IMR-90 (cell line): Measurements from ENCODE around the gene ARHGAP31. TPM values are rescaled to one million over a fixed set of nuclear protein-coding genes. Genes with fewer than 3 reads are reported as not detected.

Experiments used
- ATAC-seq: fragments of 200-7000 bp; cut with Tn5 transposase; 2 replicates; pipeline ENCODE4 v1.9.1; 2020; ENCODE audit warnings: low read depth, mild to moderate bottlenecking, moderate library complexity
- BruUV-seq: library from RNA; stranded (reverse); fragments of 400-500 nt; replicated peaks from 2 replicates; lab custom pipeline; 2021; lab: Mats Ljungman, UMichigan
- CTCF ChIA-PET: fragments of 300-600 bp; formaldehyde crosslinking; extraction: SDS; loops from one replicate; lab custom pipeline; 2021; ENCODE audit warnings: antibody characterized with exemption; lab: Yijun Ruan, JAX
- POLR2A ChIA-PET: fragments of 300-600 bp; sonication (Branson Sonifier 250); formaldehyde crosslinking; loops from one replicate; lab custom pipeline; 2022; ENCODE audit warnings: antibody characterized with exemption; ENCODE audit not compliant: unreplicated experiment; lab: Charles Lee
- DNase-seq: peaks from one replicate; pipeline ENCODE4 v3.0.0; 2013
- H2AFZ ChIP-seq: replicated peaks from 2 replicates; pipeline ENCODE3; 2013; ENCODE audit warnings: low read length, mild to moderate bottlenecking; ENCODE audit not compliant: poor library complexity
- H2AK5ac ChIP-seq: 2 replicates; pipeline ENCODE4 v1.6.1; 2013; ENCODE audit warnings: low read depth, low read length, inconsistent platforms
- H2AK9ac ChIP-seq: replicated peaks from 2 replicates; pipeline ENCODE3; 2013; ENCODE audit warnings: mild to moderate bottlenecking, low read depth, low read length, moderate library complexity; ENCODE audit not compliant: poor library complexity
- H2BK120ac ChIP-seq: 2 replicates; pipeline ENCODE4 v1.6.1; 2013; ENCODE audit warnings: low read depth, low read length, inconsistent platforms
- H2BK15ac ChIP-seq: 3 replicates; pipeline ENCODE4 v1.6.1; 2013; ENCODE audit warnings: low read depth, low read length, inconsistent platforms
- H2BK20ac ChIP-seq: 2 replicates; pipeline ENCODE4 v1.6.1; 2013; ENCODE audit warnings: low read depth, mild to moderate bottlenecking, inconsistent platforms, low read length, moderate library complexity
- H2BK5ac ChIP-seq: 2 replicates; pipeline ENCODE4 v1.6.1; 2013; ENCODE audit warnings: mild to moderate bottlenecking, low read depth, low read length, inconsistent platforms; ENCODE audit not compliant: poor library complexity, severe bottlenecking
- H3K14ac ChIP-seq: replicated peaks from 2 replicates; pipeline ENCODE4 v1.6.1; 2013; ENCODE audit warnings: low read depth, low read length, inconsistent platforms
- H3K18ac ChIP-seq: 2 replicates; pipeline ENCODE4 v1.6.1; 2013; ENCODE audit warnings: low read depth, low read length, control low read depth
- H3K23ac ChIP-seq: 2 replicates; pipeline ENCODE4 v1.6.1; 2013; ENCODE audit warnings: low read depth, low read length, inconsistent platforms
- H3K27ac ChIP-seq: 2 replicates; pipeline ENCODE4 v1.5.1; 2013; ENCODE audit warnings: mild to moderate bottlenecking, control low read depth, low read length; ENCODE audit not compliant: insufficient read depth
- H3K27me3 ChIP-seq: 2 replicates; pipeline ENCODE4 v1.6.1; 2013; ENCODE audit warnings: low read length; ENCODE audit not compliant: control insufficient read depth, insufficient read depth
- H3K36me3 ChIP-seq: 2 replicates; pipeline ENCODE4 v1.6.1; 2013; ENCODE audit warnings: low read length, mixed read lengths; ENCODE audit not compliant: control insufficient read depth, insufficient read depth
- H3K4ac ChIP-seq: 2 replicates; pipeline ENCODE4 v1.6.1; 2013; ENCODE audit warnings: low read depth, low read length, inconsistent platforms
- H3K4me1 ChIP-seq: 2 replicates; pipeline ENCODE4 v1.6.1; 2013; ENCODE audit warnings: low read length, mixed read lengths; ENCODE audit not compliant: control insufficient read depth, insufficient read depth
- H3K4me2 ChIP-seq: 2 replicates; pipeline ENCODE4 v1.6.1; 2013; ENCODE audit warnings: low read depth, mild to moderate bottlenecking, control low read depth, low read length, moderate library complexity
- H3K4me3 ChIP-seq: 2 replicates; pipeline ENCODE4 v1.5.1; 2013; ENCODE audit warnings: low read depth, mild to moderate bottlenecking, control low read depth, low read length, moderate library complexity; ENCODE audit not compliant: insufficient read depth
- H3K56ac ChIP-seq: 2 replicates; pipeline ENCODE4 v1.6.1; 2013; ENCODE audit warnings: low read length, inconsistent platforms; ENCODE audit not compliant: insufficient read depth; ENCODE audit errors: extremely low read depth
- H3K79me1 ChIP-seq, 2 experiments: 2 replicates each; pipeline ENCODE4 v1.6.1; 2013; ENCODE audit warnings: low read length in 2 of 2, inconsistent platforms in 1 of 2, low read depth in 1 of 2
- H3K9ac ChIP-seq: 2 replicates; pipeline ENCODE4 v1.6.1; 2013; ENCODE audit warnings: low read depth, low read length, control low read depth
- H3K9me1 ChIP-seq: 2 replicates; pipeline ENCODE4 v1.6.1; 2013; ENCODE audit warnings: low read length, inconsistent platforms; ENCODE audit not compliant: insufficient read depth
- H3K9me3 ChIP-seq: 2 replicates; pipeline ENCODE4 v1.6.1; 2013; ENCODE audit warnings: low read length; ENCODE audit not compliant: control insufficient read depth, insufficient read depth
- H4K20me1 ChIP-seq: 2 replicates; pipeline ENCODE4 v1.6.1; 2013; ENCODE audit warnings: low read length, inconsistent platforms; ENCODE audit not compliant: insufficient read depth
- H4K5ac ChIP-seq: 2 replicates; pipeline ENCODE4 v1.6.1; 2013; ENCODE audit warnings: mild to moderate bottlenecking, low read depth, low read length, control low read depth
- H4K8ac ChIP-seq, 2 experiments: 2 replicates each; pipeline ENCODE4 v1.6.1; 2013; ENCODE audit warnings: low read depth in 2 of 2, low read length in 2 of 2, control low read depth in 1 of 2, inconsistent platforms in 1 of 2
- H4K91ac ChIP-seq: 2 replicates; pipeline ENCODE4 v1.6.1; 2013; ENCODE audit warnings: low read depth, low read length, inconsistent platforms; ENCODE audit not compliant: insufficient read depth
- BHLHE40 ChIP-seq: fragments of 150-350 bp; IDR thresholded peaks from 2 replicates; pipeline ENCODE4 v1.6.1; 2016; ENCODE audit warnings: mild to moderate bottlenecking, low read depth, low read length
- CHD1 ChIP-seq: IDR thresholded peaks from 2 replicates; pipeline ENCODE4 v1.6.1; 2012; ENCODE audit warnings: low read depth, low read length, improper control_type of control experiment
- CTCF ChIP-seq: conservative IDR thresholded peaks from 2 replicates; pipeline ENCODE4 v1.5.1; 2012; ENCODE audit warnings: mild to moderate bottlenecking, low read depth, low read length, improper control_type of control experiment
- FOS ChIP-seq: fragments of 150-350 bp; IDR thresholded peaks from 2 replicates; pipeline ENCODE4 v1.6.1; 2016; ENCODE audit warnings: low read depth, low read length
- MAFK ChIP-seq: IDR thresholded peaks from 2 replicates; pipeline ENCODE4 v1.6.1; 2012; ENCODE audit warnings: low read depth, low read length, improper control_type of control experiment
- MAZ ChIP-seq: IDR thresholded peaks from 2 replicates; pipeline ENCODE4 v1.6.1; 2012; ENCODE audit warnings: low read depth, mild to moderate bottlenecking, low read length, improper control_type of control experiment, moderate library complexity, borderline replicate concordance
- MXI1 ChIP-seq: IDR thresholded peaks from 2 replicates; pipeline ENCODE4 v1.6.1; 2012; ENCODE audit warnings: low read depth, mild to moderate bottlenecking, low read length, moderate library complexity, borderline replicate concordance
- NFE2L2 ChIP-seq: fragments of 150-350 bp; IDR thresholded peaks from 2 replicates; pipeline ENCODE4 v1.6.1; 2016; ENCODE audit warnings: low read depth, mild to moderate bottlenecking, low read length
- POLR2A ChIP-seq: IDR thresholded peaks from 2 replicates; pipeline ENCODE4 v1.6.1; 2012; ENCODE audit warnings: mild to moderate bottlenecking, low read depth, low read length
- RAD21 ChIP-seq: IDR thresholded peaks from 2 replicates; pipeline ENCODE4 v1.6.1; 2012; ENCODE audit warnings: low read length, improper control_type of control experiment
- RCOR1 ChIP-seq: IDR thresholded peaks from 2 replicates; pipeline ENCODE4 v1.6.1; 2012; ENCODE audit warnings: mild to moderate bottlenecking, low read length, improper control_type of control experiment; ENCODE audit not compliant: insufficient replicate concordance
- RFX5 ChIP-seq: IDR thresholded peaks from 2 replicates; pipeline ENCODE4 v1.8.0; 2012; ENCODE audit warnings: low read depth, mild to moderate bottlenecking, low read length, moderate library complexity
- SMC3 ChIP-seq: fragments of 150-350 bp; IDR thresholded peaks from 2 replicates; pipeline ENCODE4 v1.6.1; 2016; ENCODE audit warnings: low read depth, mild to moderate bottlenecking, antibody characterized with exemption, low read length, moderate library complexity
- WGBS, 2 experiments: methylation state at CpG; one replicate each; pipeline versions ENCODE4 v1.1.5 to v1.1.7; 2013; ENCODE audit warnings: missing lambda C conversion rate in 2 of 2; ENCODE audit not compliant: insufficient read length in 1 of 2; ENCODE audit errors: extremely low coverage in 2 of 2; 5-methylcytosine and 5-hydroxymethylcytosine counted together
- dilution Hi-C: fragments of 300-500 bp; cut with HindIII; formaldehyde crosslinking; loops from one replicate; pipeline ENCODE4 v1.14.3; 2018; ENCODE audit warnings: low sequenced_read_pairs; ENCODE audit not compliant: unreplicated experiment
- in situ Hi-C: fragments of 300-500 bp; cut with MboI; formaldehyde crosslinking; loops from 3 replicates; pipeline ENCODE4 v1.14.3; 2019; ENCODE audit warnings: low sequenced_read_pairs, inconsistent platforms, mixed read lengths
- intact Hi-C: fragments of 100-400 bp; cut with micrococcal nuclease; formaldehyde crosslinking; loops from 2 replicates; pipeline ENCODE4 v1.10.0; 2022
- polyA plus RNA-seq, 3 experiments: library from polyadenylated mRNA; depleted of rRNA; stranded (reverse); fragments of >200 nt; gene quantifications; 2 replicates each; pipeline ENCODE4 v1.2.3, GENCODE V29; 2012; ENCODE audit warnings: low replicate concordance in 1 of 3
- total RNA-seq: library from RNA; depleted of rRNA; stranded (reverse); fragments of >200 nt; gene quantifications from 2 replicates; pipeline ENCODE4 v1.2.3, GENCODE V29; 2012
- TF ChIP-seq, protein P1 (sequence below): fragments of 150-350 bp; IDR thresholded peaks from 2 replicates; pipeline ENCODE4 v1.6.1; 2016; ENCODE audit warnings: low read depth, mild to moderate bottlenecking, low read length, moderate library complexity, borderline replicate concordance

The ARHGAP31 gene
- total and polyA plus RNA-seq, 2 of the 4 experiments (the other 2 are of a cell fraction) = 6.6 to 7.7 TPM

DNA sequence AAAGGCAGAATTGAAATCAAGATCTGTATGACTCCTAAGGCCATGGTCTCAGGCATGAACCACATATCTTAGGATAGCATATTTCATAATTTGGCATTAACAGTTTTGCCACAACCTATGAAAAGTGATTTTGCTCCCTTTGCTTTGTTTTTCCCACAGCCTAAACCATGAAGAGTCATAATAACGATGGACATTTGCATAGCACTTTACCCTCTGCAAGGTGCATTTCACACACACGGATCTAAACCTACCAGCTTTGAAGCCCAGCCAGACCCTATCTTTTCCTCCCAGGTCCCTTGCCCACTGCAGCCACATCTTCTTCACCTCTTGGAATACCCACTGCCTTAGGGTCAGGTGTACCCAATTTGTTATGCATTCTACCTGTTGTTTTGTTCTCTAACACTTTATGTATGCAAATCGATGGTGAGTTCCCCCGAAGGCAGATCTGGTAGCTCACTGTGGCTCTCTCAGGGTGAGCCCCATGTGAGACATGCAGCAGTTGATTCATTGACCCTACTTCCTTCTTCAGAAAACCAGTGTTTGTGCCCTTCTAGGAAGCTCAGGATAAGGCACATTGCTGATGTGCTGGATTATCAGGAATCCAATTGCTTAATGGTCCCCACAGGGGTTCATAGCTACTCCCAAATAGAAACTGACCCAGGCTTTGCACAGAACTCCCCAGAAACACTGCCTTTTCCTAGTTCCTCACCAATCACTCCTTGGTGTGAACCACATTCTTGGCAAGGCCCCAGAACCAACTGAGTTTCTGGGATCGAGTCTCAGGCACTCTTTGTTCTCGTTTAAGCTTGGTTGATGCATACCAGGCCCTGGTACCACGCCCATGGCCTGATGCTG is 8.7 kb downstream of the ARHGAP31 start:
- no peak for ATAC-seq
- H2BK120ac ChIP-seq = peak overlapping the region; percentile 54; the same call in 1 of the 2 replicates
- H2AK9ac ChIP-seq = peak overlapping the region; percentile 50
- peaks cover 27 to 81% of the 10 kb centered on the region in 2 experiments for H3K79me1 ChIP-seq
- H4K5ac ChIP-seq = 0 out of 2 replicates have a peak overlapping the region, but pooled peaks have one; percentile 33
- in situ Hi-C loops = no loop called here
- H3K18ac ChIP-seq = no peak overlapping the region
- ChIA-PET POLR2A (no interaction called here), CTCF (no interaction called here)
- peaks cover 13% of the 10 kb centered on the region for H3K4me1 ChIP-seq
- H2BK15ac ChIP-seq = no peak overlapping the region; the same call in 2 of the 3 replicates
- H3K4me3 ChIP-seq = no peak overlapping the region
- no peak overlapping the region; the same call in 1 of the 2 replicates for H2BK20ac ChIP-seq
- no peaks in the 10 kb centered on the region for H3K9me3 ChIP-seq
- dilution Hi-C loops = no loop called here
- H4K91ac ChIP-seq = no peak overlapping the region; the same call in 1 of the 2 replicates
- no peak overlapping the region; the same call in 1 of the 2 replicates for H3K14ac ChIP-seq
- intact Hi-C loops = no loop called here
- 57% methylated on average over 1 of the region's 7 CpGs; no CpG with 5 or more reads in 1 of the 2 experiments for WGBS, 2 experiments
- H2AK5ac ChIP-seq = peak overlapping the region; percentile 60; the same call in 1 of the 2 replicates
- no peak overlapping the region for H2BK5ac ChIP-seq
- H3K9me1 ChIP-seq = peaks cover 16% of the 10 kb centered on the region
- H3K23ac ChIP-seq = peak overlapping the region; percentile 45
- no peak overlapping the region for H3K56ac ChIP-seq
- H3K4me2 ChIP-seq = no peak overlapping the region
- H4K8ac ChIP-seq = 0 out of 4 replicates have a peak overlapping the region, but pooled peaks of 1 of the 2 experiments have one; percentile 13
- H3K36me3 ChIP-seq = peaks cover 5% of the 10 kb centered on the region; the same call in 1 of the 2 replicates
- H3K4ac ChIP-seq = peak overlapping the region; percentile 65; the same call in 1 of the 2 replicates
- peaks cover 5% of the 10 kb centered on the region; the same call in 1 of the 2 replicates for H4K20me1 ChIP-seq
- no peaks in the 10 kb centered on the region for H3K27me3 ChIP-seq
- DNase-seq = no peak
- BruUV-seq = no TSS peak
- H3K27ac ChIP-seq = no peak overlapping the region
- H3K9ac ChIP-seq = no peak overlapping the region
- no peak overlapping the region for H2AFZ ChIP-seq
- TF ChIP-seq MXI1 (no peak), MAZ (no peak), POLR2A (no peak), SMC3 (no peak), CTCF (no peak), CHD1 (no peak), FOS (no peak), MAFK (no peak), RAD21 (no peak), RFX5 (no peak), NFE2L2 (no peak), RCOR1 (no peak), BHLHE40 (no peak)
- TF ChIP-seq, protein P1, sequence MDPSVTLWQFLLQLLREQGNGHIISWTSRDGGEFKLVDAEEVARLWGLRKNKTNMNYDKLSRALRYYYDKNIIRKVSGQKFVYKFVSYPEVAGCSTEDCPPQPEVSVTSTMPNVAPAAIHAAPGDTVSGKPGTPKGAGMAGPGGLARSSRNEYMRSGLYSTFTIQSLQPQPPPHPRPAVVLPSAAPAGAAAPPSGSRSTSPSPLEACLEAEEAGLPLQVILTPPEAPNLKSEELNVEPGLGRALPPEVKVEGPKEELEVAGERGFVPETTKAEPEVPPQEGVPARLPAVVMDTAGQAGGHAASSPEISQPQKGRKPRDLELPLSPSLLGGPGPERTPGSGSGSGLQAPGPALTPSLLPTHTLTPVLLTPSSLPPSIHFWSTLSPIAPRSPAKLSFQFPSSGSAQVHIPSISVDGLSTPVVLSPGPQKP = no peak
